SK-N-SH (cell line): ENCODE results near the gene GNG4. TPM values are rescaled to one million over a fixed set of nuclear protein-coding genes. Genes with fewer than 3 reads are reported as not detected.

Experiments
- CTCF ChIA-PET: fragments of 300-600, 350-600 bp; formaldehyde crosslinking; extraction: SDS; loops from one replicate; lab custom pipeline; 2021; lab: Yijun Ruan, JAX
- POLR2A ChIA-PET: fragments of 350-600 bp; sonication (Branson Sonifier 250); formaldehyde crosslinking; extraction: SDS; loops from one replicate; lab custom pipeline; 2020; ENCODE audit warnings: antibody characterized with exemption, inconsistent platforms; lab: Yijun Ruan, JAX
- DNase-seq: peaks from one replicate; pipeline ENCODE4 v3.0.0; 2012
- H2AFZ ChIP-seq: fragments of 200-600 bp; sonication (generic); 2 replicates; pipeline ENCODE4 v1.8.1; 2016; ENCODE audit warnings: antibody characterized with exemption, mild to moderate bottlenecking, low read depth
- H3F3A ChIP-seq: fragments of 200-600 bp; sonication (generic); replicated peaks from 2 replicates; pipeline ENCODE3; 2016; ENCODE audit warnings: antibody characterized with exemption, mild to moderate bottlenecking; ENCODE audit not compliant: insufficient read depth
- H3K27ac ChIP-seq, 2 experiments: fragments of 200-500 bp in 1 of 2; fragments of 200-600 bp in 1 of 2; sonication (Bioruptor generic) in 1 of 2; sonication (generic), shearing (Covaris generic) in 1 of 2; 2 replicates each; pipeline versions ENCODE4 v1.5.1 to v1.6.1; 2014 to 2016; ENCODE audit warnings: low read depth in 2 of 2, inconsistent platforms in 1 of 2, low read length in 1 of 2, mild to moderate bottlenecking in 1 of 2, mixed read lengths in 1 of 2
- H3K27me3 ChIP-seq: fragments of 200-600 bp; sonication (generic), shearing (Covaris generic); 2 replicates; pipeline ENCODE4 v1.6.1; 2016; ENCODE audit warnings: mixed run types; ENCODE audit not compliant: insufficient read depth
- H3K36me3 ChIP-seq, 2 experiments: fragments of 200-500 bp in 1 of 2; fragments of 200-600 bp in 1 of 2; sonication (Bioruptor generic) in 1 of 2; sonication (generic) in 1 of 2; replicated peaks in 1 of 2; 2 replicates each; pipeline versions ENCODE3 to v1.5.1; 2014 to 2016; ENCODE audit warnings: low read length in 1 of 2, mild to moderate bottlenecking in 1 of 2; ENCODE audit not compliant: insufficient read depth in 2 of 2, control insufficient read depth in 1 of 2
- H3K4me1 ChIP-seq, 2 experiments: fragments of 200-500 bp in 1 of 2; fragments of 200-600 bp in 1 of 2; sonication (Bioruptor generic) in 1 of 2; sonication (generic), shearing (Covaris generic) in 1 of 2; 2 replicates each; pipeline versions ENCODE4 v1.5.1 to v1.6.1; 2014 to 2016; ENCODE audit warnings: low read depth in 1 of 2, low read length in 1 of 2, mixed run types in 1 of 2; ENCODE audit not compliant: insufficient read depth in 2 of 2, control insufficient read depth in 1 of 2
- H3K4me2 ChIP-seq: fragments of 200-600 bp; sonication (generic), shearing (Covaris generic); 2 replicates; pipeline ENCODE4 v1.6.1; 2017; ENCODE audit warnings: mixed run types
- H3K4me3 ChIP-seq, 2 experiments: fragments of 200-500 bp in 1 of 2; fragments of 200-600 bp in 1 of 2; sonication (Bioruptor generic) in 1 of 2; sonication (generic), shearing (Covaris generic) in 1 of 2; 2 replicates each; pipeline versions ENCODE4 v1.5.1 to v1.8.1; 2014 to 2016; ENCODE audit warnings: low read depth in 2 of 2, inconsistent platforms in 1 of 2, low read length in 1 of 2, mild to moderate bottlenecking in 1 of 2, mixed read lengths in 1 of 2, moderate library complexity in 1 of 2
- H3K79me2 ChIP-seq: fragments of 200-600 bp; sonication (generic); 2 replicates; pipeline ENCODE4 v1.8.1; 2017; ENCODE audit warnings: mild to moderate bottlenecking; ENCODE audit not compliant: insufficient read depth
- H3K9ac ChIP-seq: fragments of 200-600 bp; sonication (generic); 2 replicates; pipeline ENCODE4 v1.6.1; 2017; ENCODE audit warnings: mixed run types
- H3K9me2 ChIP-seq: fragments of 200-600 bp; sonication (generic); 2 replicates; pipeline ENCODE4 v1.6.1; 2017; ENCODE audit warnings: mixed run types
- H3K9me3 ChIP-seq: fragments of 200-600 bp; sonication (generic); 2 replicates; pipeline ENCODE4 v1.6.1; 2017; ENCODE audit warnings: mixed run types, mild to moderate bottlenecking, moderate library complexity
- H4K20me1 ChIP-seq: fragments of 200-600 bp; sonication (generic); 2 replicates; pipeline ENCODE4 v1.6.1; 2017; ENCODE audit warnings: mild to moderate bottlenecking, mixed run types; ENCODE audit not compliant: insufficient read depth
- MXI1 ChIP-seq: IDR thresholded peaks from 2 replicates; pipeline ENCODE4 v1.6.1; 2012; ENCODE audit warnings: mild to moderate bottlenecking, low read depth, low read length, improper control_type of control experiment
- NRF1 ChIP-seq: IDR thresholded peaks from 2 replicates; pipeline ENCODE4 v1.6.1; 2012; ENCODE audit warnings: low read depth, mild to moderate bottlenecking, low read length
- WGBS: methylation state at CpG from one replicate; pipeline ENCODE4 v1.1.6; 2017; ENCODE audit warnings: low lambda C conversion rate; 5-methylcytosine and 5-hydroxymethylcytosine counted together
- polyA plus RNA-seq, 3 experiments: library from polyadenylated mRNA; depleted of rRNA; stranded (reverse); fragments of >200 nt; gene quantifications; 2 replicates each; pipeline ENCODE4 v1.2.3, GENCODE V29; 2012
- TF ChIP-seq, protein P1 (sequence below): IDR thresholded peaks from 2 replicates; pipeline ENCODE4; 2012
- TF ChIP-seq, protein P2 (sequence below): fragments of 200-600 bp; sonication (generic); IDR thresholded peaks from 2 replicates; pipeline ENCODE4 v1.6.1; 2017; ENCODE audit warnings: antibody characterized with exemption, mild to moderate bottlenecking, moderate library complexity
- TF ChIP-seq, protein P3 (sequence below): IDR thresholded peaks from 2 replicates; pipeline ENCODE4 v1.6.1; 2012; ENCODE audit warnings: mild to moderate bottlenecking, low read depth, low read length, moderate library complexity

Gene GNG4
- polyA plus RNA-seq, 1 of the 3 experiments (the other 2 are of a cell fraction) = 1.6 TPM

DNA sequence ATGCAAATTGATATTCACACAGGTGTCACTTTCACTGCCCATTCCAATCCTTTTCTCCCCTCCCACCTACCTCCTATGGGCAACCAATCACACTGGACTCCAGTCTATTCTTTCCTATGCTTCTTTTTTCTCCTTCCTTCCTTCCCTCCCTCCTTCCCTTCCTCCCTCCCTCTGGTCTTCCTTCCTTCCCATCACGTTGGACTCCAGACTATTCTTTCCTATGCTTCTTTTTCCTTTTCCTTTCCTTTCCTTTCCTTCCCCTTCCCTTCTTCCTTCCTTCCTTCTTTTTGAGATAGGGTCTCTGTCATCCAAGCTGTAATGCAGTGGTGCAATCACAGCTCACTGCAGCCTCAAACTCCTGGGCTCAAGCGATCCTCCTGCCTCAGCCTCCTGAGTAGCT is 64.6 kb downstream of the GNG4 start:
- Histone ChIP-seq H3K9me3 (no peaks in the 10 kb centered on the region), H3F3A (no peaks in the 10 kb centered on the region), H3K4me3 (no peak overlapping the region), H3K9me2 (no peaks in the 10 kb centered on the region), H3K4me1 (no peaks in the 10 kb centered on the region), H2AFZ (no peak overlapping the region), H4K20me1 (no peaks in the 10 kb centered on the region), H3K4me2 (no peak overlapping the region), H3K9ac (no peak overlapping the region), H3K27me3 (no peaks in the 10 kb centered on the region), H3K27ac (no peak overlapping the region), H3K79me2 (no peaks in the 10 kb centered on the region), H3K36me3 (no peaks in the 10 kb centered on the region)
- WGBS = 71% methylated on average over 2 of the region's 2 CpGs
- TF ChIP-seq, protein P1, sequence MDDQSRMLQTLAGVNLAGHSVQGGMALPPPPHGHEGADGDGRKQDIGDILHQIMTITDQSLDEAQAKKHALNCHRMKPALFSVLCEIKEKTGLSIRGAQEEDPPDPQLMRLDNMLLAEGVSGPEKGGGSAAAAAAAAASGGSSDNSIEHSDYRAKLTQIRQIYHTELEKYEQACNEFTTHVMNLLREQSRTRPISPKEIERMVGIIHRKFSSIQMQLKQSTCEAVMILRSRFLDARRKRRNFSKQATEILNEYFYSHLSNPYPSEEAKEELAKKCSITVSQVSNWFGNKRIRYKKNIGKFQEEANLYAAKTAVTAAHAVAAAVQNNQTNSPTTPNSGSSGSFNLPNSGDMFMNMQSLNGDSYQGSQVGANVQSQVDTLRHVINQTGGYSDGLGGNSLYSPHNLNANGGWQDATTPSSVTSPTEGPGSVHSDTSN = no peak
- no peak for TF ChIP-seq MXI1
- POLR2A ChIA-PET = no interaction called here
- no peak for DNase-seq
- CTCF ChIA-PET = no interaction called here

DNA sequence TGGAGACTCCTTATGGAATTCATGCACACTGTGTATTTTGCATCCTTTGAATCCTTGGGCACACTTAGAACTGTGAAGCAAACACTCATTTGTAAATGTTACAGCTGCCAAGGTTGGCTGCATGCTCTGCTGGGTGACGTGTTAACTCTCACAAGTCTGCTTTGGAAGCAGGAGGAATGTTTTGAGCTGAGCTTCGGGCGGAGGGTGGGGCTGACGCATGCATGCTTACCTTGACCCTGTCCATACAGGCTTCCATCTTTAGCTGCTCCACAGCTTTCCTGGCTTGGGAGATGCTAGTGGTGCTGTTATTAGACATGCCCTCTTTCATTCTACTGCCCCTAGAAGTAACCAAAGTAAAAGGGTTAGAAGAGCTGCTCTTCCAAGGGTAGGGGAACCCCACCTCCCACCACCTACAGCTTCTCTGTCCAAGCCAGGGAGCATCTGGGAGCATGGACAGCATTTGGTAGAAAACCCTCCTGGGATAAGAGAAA is 66.0 kb downstream of the GNG4 start:
- H4K20me1 ChIP-seq = no peaks in the 10 kb centered on the region
- H2AFZ ChIP-seq = no peak overlapping the region
- no peaks in the 10 kb centered on the region for H3K4me1 ChIP-seq
- no peaks in the 10 kb centered on the region for H3K36me3 ChIP-seq
- H3K9me3 ChIP-seq = no peaks in the 10 kb centered on the region
- no peak for DNase-seq
- no peak for TF ChIP-seq NRF1
- TF ChIP-seq, protein P2, sequence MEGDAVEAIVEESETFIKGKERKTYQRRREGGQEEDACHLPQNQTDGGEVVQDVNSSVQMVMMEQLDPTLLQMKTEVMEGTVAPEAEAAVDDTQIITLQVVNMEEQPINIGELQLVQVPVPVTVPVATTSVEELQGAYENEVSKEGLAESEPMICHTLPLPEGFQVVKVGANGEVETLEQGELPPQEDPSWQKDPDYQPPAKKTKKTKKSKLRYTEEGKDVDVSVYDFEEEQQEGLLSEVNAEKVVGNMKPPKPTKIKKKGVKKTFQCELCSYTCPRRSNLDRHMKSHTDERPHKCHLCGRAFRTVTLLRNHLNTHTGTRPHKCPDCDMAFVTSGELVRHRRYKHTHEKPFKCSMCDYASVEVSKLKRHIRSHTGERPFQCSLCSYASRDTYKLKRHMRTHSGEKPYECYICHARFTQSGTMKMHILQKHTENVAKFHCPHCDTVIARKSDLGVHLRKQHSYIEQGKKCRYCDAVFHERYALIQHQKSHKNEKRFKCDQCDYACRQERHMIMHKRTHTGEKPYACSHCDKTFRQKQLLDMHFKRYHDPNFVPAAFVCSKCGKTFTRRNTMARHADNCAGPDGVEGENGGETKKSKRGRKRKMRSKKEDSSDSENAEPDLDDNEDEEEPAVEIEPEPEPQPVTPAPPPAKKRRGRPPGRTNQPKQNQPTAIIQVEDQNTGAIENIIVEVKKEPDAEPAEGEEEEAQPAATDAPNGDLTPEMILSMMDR = 0 out of 2 replicates have a peak, but pooled peaks have one; percentile 14
- TF ChIP-seq, protein P3, sequence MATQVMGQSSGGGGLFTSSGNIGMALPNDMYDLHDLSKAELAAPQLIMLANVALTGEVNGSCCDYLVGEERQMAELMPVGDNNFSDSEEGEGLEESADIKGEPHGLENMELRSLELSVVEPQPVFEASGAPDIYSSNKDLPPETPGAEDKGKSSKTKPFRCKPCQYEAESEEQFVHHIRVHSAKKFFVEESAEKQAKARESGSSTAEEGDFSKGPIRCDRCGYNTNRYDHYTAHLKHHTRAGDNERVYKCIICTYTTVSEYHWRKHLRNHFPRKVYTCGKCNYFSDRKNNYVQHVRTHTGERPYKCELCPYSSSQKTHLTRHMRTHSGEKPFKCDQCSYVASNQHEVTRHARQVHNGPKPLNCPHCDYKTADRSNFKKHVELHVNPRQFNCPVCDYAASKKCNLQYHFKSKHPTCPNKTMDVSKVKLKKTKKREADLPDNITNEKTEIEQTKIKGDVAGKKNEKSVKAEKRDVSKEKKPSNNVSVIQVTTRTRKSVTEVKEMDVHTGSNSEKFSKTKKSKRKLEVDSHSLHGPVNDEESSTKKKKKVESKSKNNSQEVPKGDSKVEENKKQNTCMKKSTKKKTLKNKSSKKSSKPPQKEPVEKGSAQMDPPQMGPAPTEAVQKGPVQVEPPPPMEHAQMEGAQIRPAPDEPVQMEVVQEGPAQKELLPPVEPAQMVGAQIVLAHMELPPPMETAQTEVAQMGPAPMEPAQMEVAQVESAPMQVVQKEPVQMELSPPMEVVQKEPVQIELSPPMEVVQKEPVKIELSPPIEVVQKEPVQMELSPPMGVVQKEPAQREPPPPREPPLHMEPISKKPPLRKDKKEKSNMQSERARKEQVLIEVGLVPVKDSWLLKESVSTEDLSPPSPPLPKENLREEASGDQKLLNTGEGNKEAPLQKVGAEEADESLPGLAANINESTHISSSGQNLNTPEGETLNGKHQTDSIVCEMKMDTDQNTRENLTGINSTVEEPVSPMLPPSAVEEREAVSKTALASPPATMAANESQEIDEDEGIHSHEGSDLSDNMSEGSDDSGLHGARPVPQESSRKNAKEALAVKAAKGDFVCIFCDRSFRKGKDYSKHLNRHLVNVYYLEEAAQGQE = no peak
- 68% methylated on average over 4 of the region's 4 CpGs for WGBS
- no peak overlapping the region for H3K9ac ChIP-seq
- H3K4me3 ChIP-seq = no peak overlapping the region
- H3F3A ChIP-seq = no peaks in the 10 kb centered on the region
- no peaks in the 10 kb centered on the region for H3K27me3 ChIP-seq
- CTCF ChIA-PET = interaction anchor here (1.0 to 1.3 kb wide), 3 partner anchors 11 to 70 kb away, joined by 3 read pairs; no protein-coding TSS in a partner anchor
- no peak overlapping the region for H3K4me2 ChIP-seq
- no peaks in the 10 kb centered on the region for H3K9me2 ChIP-seq
- POLR2A ChIA-PET = no interaction called here
- no peaks in the 10 kb centered on the region for H3K79me2 ChIP-seq
- H3K27ac ChIP-seq = no peak overlapping the region
